COR-L47 (cell line): ENCODE results near the gene ZNF511.

Source experiments
- DNase-seq: peaks from one replicate; lab custom pipeline; 2025; lab: John Stamatoyannopoulos, UW

Gene ZNF511

DNA sequence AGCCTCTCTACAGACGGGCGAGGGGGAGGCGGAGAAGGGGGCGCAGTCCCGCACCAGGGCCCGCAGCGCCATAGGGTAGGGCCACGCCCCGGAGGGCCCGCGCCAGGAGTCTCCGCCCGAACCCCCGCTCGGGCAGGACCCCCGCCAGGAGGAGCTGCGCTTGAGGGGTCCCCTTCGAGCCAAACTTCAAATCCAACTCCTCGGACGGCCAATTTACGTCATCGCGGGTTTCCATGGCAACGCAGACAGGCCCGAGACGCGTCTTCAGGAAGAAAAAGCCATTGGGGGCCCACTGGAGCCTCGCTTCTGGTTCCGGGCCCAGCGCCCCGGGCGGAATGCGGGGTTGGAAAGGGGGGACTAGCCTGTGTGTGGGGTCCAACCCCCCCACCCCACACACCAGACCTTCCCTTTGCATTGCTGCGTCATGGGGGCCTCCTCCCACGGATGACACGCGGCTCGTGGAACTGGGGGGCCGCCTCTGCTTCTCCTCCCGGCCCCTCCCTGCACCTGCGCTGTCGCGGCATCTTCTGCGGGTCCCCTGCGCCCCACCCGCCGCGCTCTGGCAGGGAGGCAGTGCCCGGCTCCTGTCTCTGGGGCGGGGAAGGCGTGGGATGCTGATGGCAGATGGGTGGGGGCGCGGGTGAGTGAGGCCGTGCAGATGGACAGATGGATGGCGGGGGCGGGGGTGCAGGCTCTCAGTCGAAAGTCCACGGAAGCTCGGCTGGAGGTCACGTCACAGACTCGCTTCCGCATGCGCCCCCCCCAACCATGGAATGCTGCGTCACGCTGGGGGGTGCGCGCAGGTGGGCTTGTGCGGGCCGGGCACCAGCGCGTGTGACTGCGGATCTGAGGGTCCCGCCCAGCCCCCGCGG is 26.8 kb downstream of the ZNF511 start:
- DNase-seq: no peak

DNA sequence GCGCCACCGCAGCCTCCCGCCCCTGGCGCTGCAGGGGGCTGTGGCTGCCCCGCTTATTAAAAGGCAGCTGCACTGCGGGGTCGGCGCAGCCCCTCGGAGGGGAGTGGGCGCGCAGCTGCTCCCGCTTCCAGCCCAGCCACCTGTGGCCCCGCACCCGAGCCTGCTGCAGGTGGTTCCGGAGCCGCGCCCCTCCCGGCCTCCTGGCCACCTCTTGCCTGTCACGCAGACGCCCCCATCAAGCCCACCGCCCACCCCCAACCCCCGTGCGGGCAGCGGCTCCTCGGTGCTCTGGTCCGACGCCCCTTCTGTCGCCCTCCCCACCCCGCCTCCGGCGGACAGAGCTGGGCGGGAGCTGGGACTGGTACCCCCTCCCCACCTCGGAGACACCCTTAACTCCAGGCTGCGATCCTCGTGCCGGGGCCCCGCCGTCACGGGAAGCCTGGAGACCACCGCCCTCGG is 27.4 kb downstream of the ZNF511 start:
- no peak for DNase-seq

DNA sequence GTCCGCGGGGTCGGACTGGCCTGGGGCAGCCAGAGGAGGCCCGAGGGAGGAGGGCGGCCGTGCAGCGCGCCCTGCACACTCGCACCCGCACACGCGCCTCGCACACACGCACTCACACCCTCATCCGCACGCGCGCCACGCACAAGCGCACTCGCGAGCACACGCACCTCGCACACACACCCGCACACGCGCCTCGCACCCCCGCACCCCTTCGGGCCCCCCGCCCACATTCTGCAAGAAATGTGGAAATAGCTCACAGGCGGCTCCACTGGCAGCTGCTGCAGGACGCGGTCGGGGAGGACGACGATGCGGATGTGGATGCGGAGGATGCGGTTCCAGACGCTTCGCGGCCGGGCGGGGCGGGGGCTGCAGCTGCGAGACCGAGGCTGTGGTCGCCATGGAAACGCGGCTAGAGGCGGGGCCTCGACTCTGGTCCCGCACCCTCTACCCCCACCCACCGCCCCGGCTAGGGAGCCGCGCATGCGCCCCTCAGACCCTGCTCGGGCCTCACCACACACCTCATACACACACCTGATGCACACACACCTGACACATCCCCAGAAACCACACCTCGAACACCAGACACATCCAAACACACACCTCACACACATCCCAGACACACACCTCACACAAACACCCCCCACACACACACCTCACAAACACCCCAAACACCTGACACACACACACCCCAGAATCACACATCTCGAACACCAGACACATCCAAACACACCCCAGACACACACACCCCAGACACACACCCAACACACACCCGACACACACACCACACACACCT is 28.1 kb downstream of the ZNF511 start, which contains the start of gene CALY:
TSS of gene CALY (minus strand) at position 320 of the 793 bp plus-strand sequence. CDS start 7,907 bp downstream, outside the sequence.
- DNase-seq: no peak

DNA sequence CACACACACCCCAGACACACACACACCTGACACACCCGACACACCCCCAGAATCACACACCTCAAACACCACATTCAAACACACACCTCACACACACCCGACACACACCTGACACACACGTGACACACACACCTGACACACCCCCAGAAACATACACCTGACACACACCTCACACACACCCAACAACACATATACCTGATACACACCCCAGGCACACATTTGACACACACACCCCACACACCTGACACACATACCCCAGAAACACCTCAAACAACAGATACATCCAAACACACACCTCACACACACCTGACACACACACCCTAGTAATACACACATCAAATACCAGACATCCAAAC is 28.6 kb downstream of the ZNF511 start:
- DNase-seq: no peak

DNA sequence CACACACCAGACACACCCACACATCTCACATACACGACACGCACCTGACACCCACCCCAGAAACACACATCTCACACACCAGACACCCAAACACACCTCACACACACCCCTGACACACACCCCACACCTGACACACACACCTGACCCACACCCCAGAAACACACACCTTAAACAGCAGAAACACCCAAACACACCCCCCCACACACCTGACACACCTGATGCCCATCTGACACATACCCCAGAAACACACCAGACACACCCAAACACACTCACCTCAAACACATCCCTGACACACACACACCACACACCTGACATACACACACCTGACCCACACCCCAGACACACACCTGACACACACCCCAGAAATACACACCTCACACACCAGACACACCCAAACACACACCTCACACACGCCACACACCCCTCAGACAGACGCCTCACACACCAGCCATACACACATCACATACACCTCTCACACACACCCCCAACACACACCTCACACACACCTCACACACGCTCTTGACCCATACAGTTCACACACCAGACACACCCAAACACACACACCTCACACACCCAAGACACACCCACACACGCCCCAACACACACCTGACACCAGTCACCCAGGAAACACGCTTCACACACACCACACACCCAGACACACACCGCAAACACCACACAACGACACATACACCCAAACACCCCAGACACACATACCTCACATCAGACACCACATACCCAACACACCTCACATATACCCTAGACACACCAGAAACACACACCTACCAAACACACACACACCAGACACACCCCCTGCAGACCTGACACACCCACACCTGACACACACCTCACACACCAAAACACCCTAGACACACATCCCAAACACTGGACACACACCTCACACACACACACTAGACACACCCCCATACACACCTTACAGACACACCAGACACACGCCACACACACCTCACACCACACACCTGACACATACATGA is 29.7 kb downstream of the ZNF511 start:
- DNase-seq: no peak

DNA sequence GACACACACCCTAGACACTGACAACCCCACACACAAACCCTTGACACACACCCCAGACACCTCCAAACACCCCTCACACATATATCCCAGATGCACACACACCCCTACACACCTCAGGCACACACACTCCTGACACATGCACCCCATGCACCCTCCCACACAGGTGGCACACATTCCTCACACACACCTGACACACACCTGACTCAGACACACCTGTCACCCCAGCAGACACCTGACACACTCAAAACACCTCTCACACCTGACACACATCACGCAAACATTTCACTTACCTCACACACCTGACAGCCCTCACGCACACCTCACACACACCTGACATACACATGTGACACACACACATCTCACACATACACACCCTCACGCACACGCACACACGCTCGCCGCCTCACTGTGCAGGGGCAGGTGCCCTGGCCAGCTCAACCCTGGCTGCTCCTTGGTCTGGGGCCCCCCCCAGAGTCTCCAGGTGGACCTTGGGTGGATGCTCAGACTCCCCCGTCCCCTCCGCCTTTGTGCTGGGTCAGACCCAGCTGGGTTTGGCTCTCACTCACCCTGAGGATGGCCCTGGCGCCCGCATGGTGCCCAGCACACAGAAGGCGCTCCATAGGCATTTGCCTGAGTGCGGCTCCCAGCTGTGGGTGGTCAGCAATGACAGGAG is 31.1 kb downstream of the ZNF511 start:
- DNase-seq: no peak

DNA sequence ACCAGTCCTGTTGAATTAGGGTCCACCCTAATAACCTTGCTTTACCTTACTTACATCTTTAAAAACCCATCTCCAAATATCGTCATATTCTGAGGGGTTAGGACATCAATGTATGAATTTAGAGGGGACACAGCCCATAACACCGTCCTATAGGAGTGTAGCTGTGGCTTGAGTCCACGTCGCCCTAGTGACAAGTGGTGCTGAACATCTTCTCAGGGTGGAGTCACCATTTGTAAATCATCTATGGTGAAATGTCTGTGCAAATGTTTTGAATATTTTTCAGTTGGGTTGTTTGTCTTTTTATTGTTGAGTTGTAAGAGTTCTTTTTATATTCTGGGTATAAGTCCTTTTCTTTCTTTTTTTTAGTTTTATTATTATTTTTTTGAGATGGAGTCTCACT is 33.3 kb downstream of the ZNF511 start:
- no peak for DNase-seq

DNA sequence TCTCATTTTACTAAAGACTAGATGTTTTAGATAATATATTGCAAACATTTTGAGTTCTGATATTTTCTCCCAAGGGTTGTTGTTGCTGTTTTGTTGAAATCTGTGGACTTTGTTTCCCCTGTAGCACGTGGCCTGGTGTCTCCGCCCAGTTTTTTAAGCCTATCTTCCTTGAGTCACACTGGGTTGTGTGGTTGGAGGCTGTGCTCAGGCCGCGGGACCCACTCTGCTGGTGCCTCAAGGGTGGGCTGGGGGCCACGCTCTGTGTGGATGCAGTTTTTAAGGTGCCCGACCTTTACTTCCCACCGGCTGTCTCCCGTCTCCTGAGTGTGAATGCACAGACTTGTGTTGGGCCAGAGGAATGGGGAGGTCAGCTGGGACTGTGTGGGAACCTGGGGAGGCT is 34.2 kb downstream of the ZNF511 start:
- DNase-seq: no peak

DNA sequence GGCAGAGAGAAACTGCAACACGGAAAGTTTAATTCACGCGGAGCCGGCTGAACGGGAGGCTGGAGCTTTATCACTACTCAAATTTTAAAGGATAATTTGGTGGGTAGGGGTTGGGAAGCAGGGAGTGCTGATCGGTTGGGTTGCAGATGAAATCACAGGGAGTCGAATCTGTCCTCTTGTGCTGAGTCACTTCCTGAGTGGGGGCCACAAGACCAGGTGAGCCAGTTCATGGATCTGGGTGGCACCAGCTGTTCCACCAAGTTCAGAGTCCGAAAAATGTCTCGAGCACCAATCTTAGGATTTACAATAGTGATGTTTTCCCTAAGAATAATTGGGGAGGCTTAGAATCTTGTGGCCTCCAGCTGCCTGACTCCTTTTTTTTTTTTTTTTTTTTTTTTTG is 34.8 kb downstream of the ZNF511 start:
- no peak for DNase-seq

DNA sequence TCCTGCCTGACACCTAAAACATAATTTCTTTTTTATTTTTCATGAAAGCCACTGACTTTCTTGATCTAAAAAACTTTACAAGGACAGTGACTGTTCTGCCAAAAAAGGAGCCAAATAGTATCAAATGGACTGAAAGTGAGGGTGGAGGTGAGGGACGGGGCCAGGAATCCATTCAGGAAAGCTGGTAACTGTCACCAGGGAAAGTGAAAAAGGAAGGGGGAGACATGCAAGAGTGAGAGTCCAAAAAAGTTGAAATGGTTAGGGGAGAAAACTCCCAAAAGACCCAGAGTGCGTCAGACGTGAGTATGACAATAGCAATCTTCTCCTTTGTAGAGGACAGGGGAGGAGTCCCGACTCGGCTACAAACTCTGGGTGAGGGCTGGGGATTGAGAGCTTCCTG is 35.5 kb downstream of the ZNF511 start:
- DNase-seq: no peak

DNA sequence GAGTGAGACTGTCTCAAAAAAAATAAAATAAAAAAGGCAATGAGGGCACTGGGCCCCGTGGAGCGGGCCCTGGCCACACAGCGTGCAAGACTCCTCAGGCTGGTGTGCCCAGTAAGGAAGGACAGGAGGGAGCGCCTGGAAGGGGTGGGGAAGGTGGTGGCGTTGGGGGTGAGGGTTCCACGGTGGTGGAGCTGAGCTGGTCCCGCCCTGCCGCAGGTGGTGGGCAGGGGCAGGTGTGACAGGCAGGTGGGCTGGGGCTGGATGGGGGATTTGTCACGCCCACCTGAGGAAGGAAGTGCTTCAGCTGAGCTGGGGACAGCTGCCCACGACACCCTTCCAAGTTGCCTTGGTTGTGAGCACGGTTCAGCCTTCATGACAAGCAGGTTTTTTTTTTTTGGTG is 37.7 kb downstream of the ZNF511 start:
- no peak for DNase-seq

DNA sequence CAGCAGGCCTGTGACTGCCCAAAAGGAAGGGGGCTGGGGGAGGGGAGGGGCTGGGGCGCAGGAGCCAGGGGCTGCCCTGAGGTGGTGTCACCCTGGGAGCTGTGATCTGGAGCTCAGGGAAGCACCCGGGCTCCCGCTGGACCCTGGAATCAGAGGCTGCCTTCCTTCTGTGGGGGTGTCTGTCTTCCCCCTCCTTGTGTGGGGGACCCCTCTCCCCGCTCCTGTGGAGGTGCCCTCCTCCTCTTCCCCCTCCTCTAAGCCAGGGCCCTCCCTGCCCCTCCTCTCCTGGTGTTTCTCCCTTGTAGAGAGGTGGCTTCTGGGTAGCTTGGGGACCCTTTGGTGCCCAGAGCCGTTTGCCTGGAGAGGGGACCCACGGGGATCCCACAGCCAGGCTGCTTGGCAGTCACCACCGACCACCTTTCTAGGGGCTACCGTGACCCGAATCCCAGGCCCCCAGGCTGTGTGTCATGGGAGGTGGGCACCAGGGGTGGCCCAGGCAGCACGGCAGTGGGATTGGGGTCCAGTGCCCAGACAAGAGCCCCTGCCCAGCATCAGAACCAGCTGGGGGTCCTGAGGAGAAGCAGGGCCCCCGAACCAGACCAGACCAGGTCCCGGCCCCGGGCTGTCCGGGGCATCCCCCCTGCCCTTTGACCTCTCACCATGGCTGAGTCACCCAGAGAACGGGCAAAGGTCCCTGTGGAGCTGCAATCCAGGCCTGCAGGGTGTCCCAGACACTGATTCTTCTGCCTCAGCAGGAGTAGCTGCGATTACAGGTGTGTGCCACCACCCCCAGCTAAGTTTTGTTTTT is 39.2 kb downstream of the ZNF511 start:
- DNase-seq: no peak

DNA sequence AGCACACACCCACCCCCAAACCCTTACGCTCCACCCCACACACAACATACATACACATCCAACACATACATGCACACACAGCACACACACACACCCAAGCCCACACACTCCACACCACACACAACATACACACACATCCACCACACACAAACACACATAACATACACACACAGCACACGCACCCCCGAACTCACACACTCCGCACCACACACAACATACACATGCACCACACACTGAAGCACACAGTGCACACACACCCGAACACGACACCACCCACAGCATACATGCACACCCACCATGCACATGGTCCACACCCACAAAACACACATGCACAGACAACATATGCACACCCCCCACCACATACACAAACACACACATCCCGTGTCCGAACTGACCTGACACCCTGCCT is 40.5 kb downstream of the ZNF511 start:
- no peak for DNase-seq

DNA sequence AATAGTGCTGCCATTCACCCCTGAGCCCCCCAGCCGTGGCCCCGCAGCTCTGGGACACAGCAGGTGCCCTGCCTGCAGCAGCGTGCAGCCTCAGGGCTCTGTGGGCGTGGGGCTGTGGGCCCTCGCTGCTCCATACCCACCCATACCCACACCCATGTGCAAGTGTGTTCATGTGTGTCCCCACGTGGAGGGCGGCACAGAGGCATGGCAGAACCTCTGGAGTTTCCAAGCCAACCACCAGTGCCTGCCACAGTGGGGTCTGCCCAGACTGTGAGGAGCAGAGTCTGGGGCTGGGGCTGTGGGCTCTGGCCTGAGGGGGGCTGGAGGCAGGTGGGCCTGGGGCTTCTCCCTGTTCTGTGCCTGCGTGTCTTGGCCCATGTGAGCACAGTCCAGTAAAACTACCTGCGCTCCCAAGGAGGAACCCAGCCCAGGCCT is 40.9 kb downstream of the ZNF511 start:
- no peak for DNase-seq

DNA sequence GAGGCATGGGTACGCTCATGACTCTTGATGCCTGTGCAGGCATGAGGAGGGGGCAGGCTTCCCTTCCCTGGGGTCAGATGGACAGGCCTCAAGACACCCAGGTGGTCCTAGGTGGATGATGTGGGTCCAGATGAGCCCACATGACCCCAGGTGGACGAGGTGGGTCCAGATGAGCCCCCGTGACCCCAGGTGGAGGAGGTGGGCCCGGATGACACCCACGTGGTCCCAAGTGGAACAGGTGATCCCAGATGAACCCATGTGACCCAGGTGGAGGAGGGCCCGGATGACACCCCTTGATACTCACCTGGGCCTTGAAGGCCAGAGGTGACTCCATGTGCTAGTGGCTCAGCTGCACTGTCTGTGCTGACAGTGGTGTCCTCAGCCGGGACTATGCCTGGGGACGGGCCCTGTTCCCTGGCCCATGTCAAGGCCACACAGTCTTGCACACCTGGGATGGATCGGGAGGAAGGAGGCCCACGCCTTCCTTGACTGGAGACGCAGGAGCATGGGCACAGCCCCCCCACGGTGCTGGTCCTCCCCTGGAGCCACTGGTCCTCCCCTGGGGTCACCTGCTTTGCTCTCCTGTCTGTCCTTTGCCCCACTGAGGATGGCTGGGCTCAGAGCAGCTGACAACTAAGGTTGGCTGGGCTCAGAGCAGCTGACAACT is 41.7 kb downstream of the ZNF511 start:
- DNase-seq: no peak

DNA sequence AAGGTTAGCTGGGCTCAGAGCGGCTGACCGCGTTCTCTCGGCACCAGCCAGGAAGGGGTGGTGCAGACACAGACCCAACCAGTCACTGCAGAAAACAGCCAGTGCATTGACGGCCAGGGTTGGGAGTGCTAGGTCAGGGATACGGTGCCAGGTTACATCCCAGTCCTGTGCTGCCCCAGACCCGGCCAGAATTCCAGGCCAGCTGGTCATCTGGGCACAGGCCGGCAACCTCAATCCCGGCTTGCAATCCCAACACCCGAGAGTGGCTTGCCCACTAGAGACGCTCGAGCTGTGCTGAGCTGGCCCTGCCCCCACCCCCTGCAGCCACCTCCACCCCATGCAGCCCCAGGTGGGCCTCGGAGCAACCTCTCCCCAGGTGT is 42.2 kb downstream of the ZNF511 start:
- DNase-seq: no peak

DNA sequence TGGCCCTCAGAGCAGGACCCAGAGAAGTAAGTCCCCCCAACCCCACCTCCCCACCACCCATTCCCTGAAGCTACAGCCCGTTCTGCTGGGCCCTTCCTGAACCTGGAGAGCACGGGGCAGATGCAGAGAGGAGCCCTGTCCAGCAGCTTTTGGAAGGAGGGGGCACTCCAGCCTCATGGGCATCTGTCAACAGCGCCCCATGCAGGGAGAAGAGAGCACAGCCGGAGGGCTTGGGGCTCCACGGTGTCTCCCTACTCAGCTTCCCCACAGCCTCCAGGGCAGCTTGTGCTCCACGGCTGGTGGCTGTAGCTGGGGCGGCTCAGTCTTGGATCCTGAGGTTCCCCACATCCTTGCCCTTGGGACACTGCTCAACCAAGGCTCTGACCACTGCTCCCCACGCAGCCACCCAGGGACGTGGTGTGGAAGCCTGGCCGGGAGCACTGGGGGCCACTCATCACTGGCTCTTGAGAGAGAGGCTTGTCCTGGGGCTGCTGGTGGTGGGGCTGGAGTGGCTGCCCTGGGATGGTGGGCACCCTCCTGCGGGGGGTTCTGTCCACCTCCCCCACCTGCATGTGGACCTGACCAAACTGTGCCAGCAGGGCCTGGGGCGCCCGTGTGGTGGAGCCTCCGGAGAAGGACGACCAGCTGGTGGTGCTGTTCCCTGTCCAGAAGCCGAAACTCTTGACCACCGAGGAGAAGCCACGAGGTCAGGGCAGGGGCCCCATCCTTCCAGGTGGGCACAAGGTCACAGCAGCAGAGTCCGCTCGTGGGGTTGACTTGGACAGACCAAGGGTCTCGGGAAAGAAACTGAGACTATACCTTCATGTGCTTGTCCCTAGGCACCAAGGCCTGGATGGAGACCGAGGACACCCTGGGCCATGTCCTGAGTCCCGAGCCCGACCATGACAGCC is 42.9 kb downstream of the ZNF511 start:
- no peak for DNase-seq

DNA sequence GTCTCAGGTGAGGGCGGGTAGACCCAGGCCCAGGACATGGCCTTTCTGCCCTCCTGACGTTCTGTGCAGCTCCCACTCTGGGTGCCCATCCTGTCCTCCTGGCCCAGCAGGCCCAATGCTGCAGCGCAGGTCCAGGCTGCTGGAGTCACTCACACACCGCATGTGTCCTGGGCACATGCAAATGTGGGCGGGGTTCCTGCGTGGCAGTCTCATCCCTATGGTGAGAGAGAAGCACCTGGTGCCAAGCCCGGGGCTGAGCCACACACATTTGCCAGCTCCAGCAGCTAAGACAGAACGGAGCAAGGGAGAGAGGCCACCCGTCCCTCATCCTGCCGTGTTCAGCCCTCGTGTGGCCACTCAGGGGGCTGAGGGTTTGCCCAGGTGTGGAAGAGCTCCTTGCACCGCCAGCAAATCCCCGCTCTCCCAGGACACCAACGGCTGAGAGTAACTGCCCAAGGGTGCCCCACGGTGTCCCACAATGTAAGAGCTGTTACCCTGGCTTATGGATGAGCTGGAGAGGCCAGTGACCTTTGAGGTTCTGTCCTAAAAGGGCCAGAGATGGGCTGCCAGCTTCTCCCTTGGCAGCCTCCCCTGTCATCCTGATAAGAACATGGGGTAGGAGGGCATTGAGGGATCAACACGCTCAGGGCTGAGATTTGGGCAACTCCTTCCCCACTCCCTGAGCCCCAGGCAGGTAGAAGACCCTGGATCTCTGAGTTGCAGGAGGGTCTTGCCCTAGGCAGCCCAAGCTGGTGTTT is 44.7 kb downstream of the ZNF511 start:
- DNase-seq: no peak
